Stimulated activated CD4-positive, alpha-beta T cell treated with anti-CD3 and anti-CD28 coated beads, Interleukin-4, amount 100 ng/mL, for 1 hour (primary cell): ENCODE data around the gene STRN.
"Not testable (repeated sequence)": the region's sequence is repeated elsewhere in the genome, so short reads cannot be mapped to it uniquely, and the experiment has no call there.

ENCODE experiments used
- DNase-seq: peaks from one replicate; pipeline ENCODE4 v3.0.0-alpha.2; 2020

Gene STRN

GRCh38 chr2:36906277-36906676, 60.1 kb downstream of the STRN start:
- DNase-seq = no peak

GRCh38 chr2:36904636-36905035, 61.7 kb downstream of the STRN start:
- DNase-seq = no peak

GRCh38 chr2:36902385-36903120, 63.8 kb downstream of the STRN start:
- no peak for DNase-seq

- DNase-seq = no peak
Measured at GRCh38 chr2:36892805-36893204, 73.5 kb downstream of the STRN start.

GRCh38 chr2:36889795-36890194, 76.5 kb downstream of the STRN start:
- DNase-seq = no peak

- DNase-seq = not testable (repeated sequence)
Measured at GRCh38 chr2:36887095-36887494, 79.2 kb downstream of the STRN start.

- no peak for DNase-seq
Measured at GRCh38 chr2:36886664-36887063, 79.7 kb downstream of the STRN start.

GRCh38 chr2:36885605-36886004, 80.7 kb downstream of the STRN start:
- DNase-seq = no peak

GRCh38 chr2:36882532-36882931, 83.8 kb downstream of the STRN start:
- DNase-seq = no peak

- no peak for DNase-seq
Measured at GRCh38 chr2:36881816-36882215, 84.5 kb downstream of the STRN start.

- no peak for DNase-seq
Measured at GRCh38 chr2:36878429-36878828, 87.9 kb downstream of the STRN start.

GRCh38 chr2:36871068-36871707, 95.1 kb downstream of the STRN start:
- no peak for DNase-seq

GRCh38 chr2:36869606-36870005, 96.7 kb downstream of the STRN start:
- DNase-seq = no peak

GRCh38 chr2:36861896-36862295, 104.4 kb downstream of the STRN start:
- no peak for DNase-seq

- DNase-seq = no peak
Measured at GRCh38 chr2:36859366-36859792, 107.0 kb downstream of the STRN start.

GRCh38 chr2:36858551-36859365, 107.6 kb downstream of the STRN start:
- DNase-seq = no peak

- no peak for DNase-seq
Measured at GRCh38 chr2:36857713-36858112, 108.6 kb downstream of the STRN start.

- no peak for DNase-seq
Measured at GRCh38 chr2:36855429-36855828, 110.9 kb downstream of the STRN start.

GRCh38 chr2:36854241-36854640, 112.1 kb downstream of the STRN start:
- DNase-seq = no peak

- no peak for DNase-seq
Measured at GRCh38 chr2:36849265-36849664, 117.1 kb downstream of the STRN start.

GRCh38 chr2:36843838-36844237, 122.5 kb downstream of the STRN start:
- DNase-seq = no peak

GRCh38 chr2:36839976-36840617, 126.2 kb downstream of the STRN start:
- no peak for DNase-seq
